GM13976 (cell line): ENCODE results near the gene MAT2B.

ENCODE experiments used
- DNase-seq: peaks from one replicate; pipeline ENCODE4 v3.0.0; 2012; ENCODE audit warnings: low spot score
- in situ Hi-C: fragments of 300-500 bp; cut with MboI; formaldehyde crosslinking; loops from one replicate; pipeline ENCODE4 v1.12.0; 2022; ENCODE audit warnings: low sequenced_read_pairs, mixed read lengths, inconsistent platforms; ENCODE audit not compliant: unreplicated experiment
- TF ChIP-seq, protein P1 (sequence below): IDR thresholded peaks from 2 replicates; pipeline ENCODE4 v1.5.1; 2012; ENCODE audit warnings: borderline replicate concordance, mild to moderate bottlenecking; ENCODE audit not compliant: insufficient read depth; ENCODE audit errors: extremely low read depth, missing control alignments, control extremely low read depth

Gene MAT2B

DNA sequence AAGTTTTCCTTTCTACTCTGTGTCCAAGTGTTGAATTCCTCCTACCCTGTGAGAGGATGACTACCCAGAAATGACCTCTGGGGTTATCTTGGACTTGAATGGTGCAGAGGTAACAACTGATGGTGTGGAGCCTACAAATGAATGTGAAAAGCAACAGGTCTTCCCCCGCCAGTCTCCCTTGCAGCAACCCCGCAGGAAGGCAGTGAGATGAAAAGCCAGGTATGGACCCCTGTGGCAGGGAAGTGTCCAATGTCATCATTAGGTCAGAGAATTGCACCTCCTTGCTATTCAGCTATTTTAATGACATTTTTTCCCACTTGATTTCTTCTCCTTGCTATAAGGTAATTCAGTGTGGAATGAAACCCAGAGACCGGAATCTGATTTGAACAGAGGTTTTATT lies 58.5 kb downstream of the MAT2B start:
- DNase-seq, result no peak
- TF ChIP-seq, protein P1, sequence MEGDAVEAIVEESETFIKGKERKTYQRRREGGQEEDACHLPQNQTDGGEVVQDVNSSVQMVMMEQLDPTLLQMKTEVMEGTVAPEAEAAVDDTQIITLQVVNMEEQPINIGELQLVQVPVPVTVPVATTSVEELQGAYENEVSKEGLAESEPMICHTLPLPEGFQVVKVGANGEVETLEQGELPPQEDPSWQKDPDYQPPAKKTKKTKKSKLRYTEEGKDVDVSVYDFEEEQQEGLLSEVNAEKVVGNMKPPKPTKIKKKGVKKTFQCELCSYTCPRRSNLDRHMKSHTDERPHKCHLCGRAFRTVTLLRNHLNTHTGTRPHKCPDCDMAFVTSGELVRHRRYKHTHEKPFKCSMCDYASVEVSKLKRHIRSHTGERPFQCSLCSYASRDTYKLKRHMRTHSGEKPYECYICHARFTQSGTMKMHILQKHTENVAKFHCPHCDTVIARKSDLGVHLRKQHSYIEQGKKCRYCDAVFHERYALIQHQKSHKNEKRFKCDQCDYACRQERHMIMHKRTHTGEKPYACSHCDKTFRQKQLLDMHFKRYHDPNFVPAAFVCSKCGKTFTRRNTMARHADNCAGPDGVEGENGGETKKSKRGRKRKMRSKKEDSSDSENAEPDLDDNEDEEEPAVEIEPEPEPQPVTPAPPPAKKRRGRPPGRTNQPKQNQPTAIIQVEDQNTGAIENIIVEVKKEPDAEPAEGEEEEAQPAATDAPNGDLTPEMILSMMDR, result no peak
- in situ Hi-C loops, result loop anchor here (25.0 kb wide), 1 partner anchor 948 kb away; no protein-coding TSS in a partner anchor

DNA sequence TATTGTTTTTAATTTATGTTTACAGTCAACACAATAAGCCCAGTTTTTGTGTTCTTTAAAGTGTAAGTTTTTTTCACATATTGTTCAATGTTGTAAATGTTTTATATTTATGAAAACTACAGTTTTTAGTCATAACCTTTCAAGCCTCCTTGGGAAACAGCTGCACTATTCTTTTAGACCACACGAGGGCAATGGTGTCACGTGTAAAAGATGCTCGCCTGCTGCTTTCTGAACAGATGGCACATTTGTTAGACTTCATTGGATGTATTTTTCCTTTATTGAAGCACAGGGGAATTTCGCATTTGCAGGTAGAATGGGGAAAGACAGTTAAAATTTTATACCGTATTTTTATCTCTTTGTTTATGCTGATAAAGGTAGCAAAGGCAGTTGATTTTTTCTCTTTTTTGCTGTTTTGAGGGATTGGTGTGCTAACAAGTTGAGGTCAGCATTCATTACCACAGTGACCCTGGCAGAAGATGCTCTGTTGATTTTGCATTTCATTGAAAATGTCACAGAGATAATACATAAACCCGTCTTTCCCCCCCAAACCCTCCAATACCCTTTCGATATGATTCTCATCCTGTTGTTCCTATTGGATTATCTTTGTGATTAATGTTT lies 59.0 kb downstream of the MAT2B start:
- TF ChIP-seq, protein P1, result peak; percentile 79
- in situ Hi-C loops, result loop anchor here (25.0 kb wide), 1 partner anchor 948 kb away; no protein-coding TSS in a partner anchor
- peak; percentile 56 for DNase-seq

DNA sequence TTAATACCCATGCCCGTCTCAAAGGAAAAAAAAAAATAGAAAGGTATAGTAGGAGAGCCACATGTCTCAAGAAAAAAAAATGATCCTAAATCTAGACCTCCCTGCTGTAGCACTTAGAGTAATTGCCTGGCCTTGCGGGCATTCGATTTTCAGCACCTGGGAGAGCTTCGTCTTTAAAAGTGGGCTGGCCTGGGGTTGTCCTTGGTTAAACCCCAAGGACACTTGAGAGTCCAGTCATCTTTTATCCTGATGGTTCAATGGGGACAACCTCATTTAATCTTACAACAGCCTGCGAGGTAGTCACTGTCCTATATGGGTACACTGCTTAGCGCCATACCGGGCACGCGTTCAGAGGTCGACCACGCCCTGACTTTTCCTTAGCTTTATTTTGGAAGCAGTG lies 60.1 kb downstream of the MAT2B start:
- TF ChIP-seq, protein P1, result no peak
- in situ Hi-C loops, result loop anchor here (25.0 kb wide), 1 partner anchor 947 kb away; no protein-coding TSS in a partner anchor
- DNase-seq, result no peak

DNA sequence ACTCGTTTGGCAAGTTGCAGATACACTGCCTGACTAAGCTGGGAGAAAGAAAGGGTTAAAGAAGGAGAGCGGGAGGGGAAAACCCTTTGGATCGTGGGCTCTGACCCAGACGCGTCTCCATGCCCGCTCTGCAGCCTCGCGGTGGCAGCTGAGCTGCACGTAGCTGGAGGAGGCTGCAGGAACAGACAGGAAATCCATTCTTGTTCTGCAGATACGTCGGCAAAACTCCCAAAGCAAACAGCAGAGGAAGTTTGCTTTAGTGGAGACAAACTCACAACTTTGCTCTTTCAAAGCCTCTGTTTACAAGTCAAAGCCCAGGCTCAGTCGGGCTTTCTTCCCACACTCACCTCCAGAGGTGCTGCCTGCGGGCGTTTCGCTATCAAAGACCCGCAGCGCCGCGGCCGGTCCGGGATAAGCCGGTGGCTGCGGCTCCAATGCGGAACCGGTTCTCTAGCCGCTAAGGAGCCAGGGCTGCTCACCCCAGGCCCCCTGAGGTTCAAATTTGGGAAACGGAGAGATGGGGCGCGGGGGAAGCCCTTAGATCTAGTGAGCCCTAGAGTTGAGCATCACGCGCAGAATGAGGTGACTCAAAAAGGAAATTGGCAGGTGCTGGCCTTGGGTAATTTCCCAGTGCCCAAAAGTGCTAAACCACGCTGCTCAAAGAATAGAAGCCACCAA lies 60.7 kb downstream of the MAT2B start:
- TF ChIP-seq, protein P1, result no peak
- peak; percentile 21 for DNase-seq
- in situ Hi-C loops, result loop anchor here (25.0 kb wide), 1 partner anchor 946 kb away; no protein-coding TSS in a partner anchor

DNA sequence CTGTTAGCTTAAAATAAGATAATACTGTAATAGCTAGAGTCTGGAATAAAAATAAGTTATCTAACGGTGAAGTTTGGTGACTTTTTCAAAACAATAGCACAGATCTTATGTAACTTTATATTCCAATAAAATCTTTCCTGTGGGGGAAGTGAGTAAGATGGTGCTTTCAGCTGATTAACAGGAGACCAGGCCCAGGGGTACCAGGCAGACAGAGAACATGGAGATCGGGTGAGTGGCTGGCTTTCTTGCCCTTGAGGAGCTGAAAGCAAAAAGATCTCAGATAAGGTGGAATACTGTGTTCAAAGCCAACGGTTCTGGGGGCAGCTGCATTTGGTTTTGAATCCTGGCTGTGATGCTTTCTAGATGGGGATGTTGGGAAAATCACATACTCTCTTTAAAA lies 61.3 kb downstream of the MAT2B start:
- in situ Hi-C loops, result loop anchor here (25.0 kb wide), 1 partner anchor 946 kb away; no protein-coding TSS in a partner anchor
- no peak for DNase-seq
- TF ChIP-seq, protein P1, result no peak

DNA sequence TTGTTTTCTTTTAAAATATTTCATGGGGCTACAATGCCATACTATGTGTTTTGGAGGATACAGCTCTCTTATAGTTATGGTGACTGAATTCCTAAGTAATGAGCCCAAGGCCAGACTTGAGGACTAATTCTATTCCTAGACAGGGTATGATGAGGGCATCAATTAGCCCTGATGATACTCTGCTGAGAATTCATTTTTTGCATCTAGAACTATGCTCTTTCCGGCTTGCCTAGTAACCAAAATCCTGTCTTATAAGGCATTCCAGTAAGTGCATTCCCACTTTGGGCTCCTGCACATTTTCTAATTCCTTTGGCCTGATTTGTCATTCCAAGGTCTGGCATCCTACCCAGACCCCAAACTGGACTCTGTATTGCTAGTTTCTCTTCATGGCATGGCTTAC lies 62.4 kb downstream of the MAT2B start:
- no peak for DNase-seq
- in situ Hi-C loops, result loop anchor here (25.0 kb wide), 1 partner anchor 944 kb away; no protein-coding TSS in a partner anchor
- TF ChIP-seq, protein P1, result no peak
